Measurements from ENCODE around the gene TMEM207.

The TMEM207 gene

GRCh38 chr3:190467922-190468321, 18.2 kb upstream of the TMEM207 start:
- Histone ChIP-seq H3K36me3 (ENCODE audit: control insufficient read depth, low read length) (no peaks in the 10 kb centered on the region), H3K79me2 (ENCODE audit: control insufficient read depth, low read length) (no peaks in the 10 kb centered on the region), H3F3A (ENCODE audit: control insufficient read depth, insufficient read depth) (no peaks in the 10 kb centered on the region), H3K9me2 (replicated peaks; ENCODE audit: control insufficient read depth, low read length) (no peaks in the 10 kb centered on the region), H3K4me1 (ENCODE audit: control insufficient read depth, low read length) (no peaks in the 10 kb centered on the region), H3K27ac (ENCODE audit: low read depth, low read length) (no peak overlapping the region), H3K4me3 (ENCODE audit: low read length) (no peak overlapping the region), H3K4me2 (ENCODE audit: low read length) (no peak overlapping the region), H3K27me3 (ENCODE audit: control insufficient read depth, low read length) (no peaks in the 10 kb centered on the region), H4K20me1 (ENCODE audit: control insufficient read depth, insufficient read depth, low read depth, low read length) (no peaks in the 10 kb centered on the region), H3K9me3 (ENCODE audit: control insufficient read depth, insufficient read depth, low read length) (no peaks in the 10 kb centered on the region)
- TF ChIP-seq CTCF (IDR thresholded peaks at IDR 0.05; ENCODE audit: low read depth, low read length, poor library complexity, severe bottlenecking) (no peak), EZH2phosphoT487 (IDR thresholded peaks at IDR 0.05; ENCODE audit: borderline replicate concordance, low read length) (no peak)

GRCh38 chr3:190458040-190458439, 8.3 kb upstream of the TMEM207 start:
- Histone ChIP-seq H4K20me1 (ENCODE audit: control insufficient read depth, insufficient read depth, low read depth, low read length) (no peaks in the 10 kb centered on the region), H3K36me3 (ENCODE audit: control insufficient read depth, low read length) (no peaks in the 10 kb centered on the region), H3K27ac (ENCODE audit: low read depth, low read length) (no peak overlapping the region), H3K79me2 (ENCODE audit: control insufficient read depth, low read length) (no peaks in the 10 kb centered on the region), H3K4me3 (ENCODE audit: low read length) (no peak overlapping the region), H3K9me3 (ENCODE audit: control insufficient read depth, insufficient read depth, low read length) (no peaks in the 10 kb centered on the region), H3F3A (ENCODE audit: control insufficient read depth, insufficient read depth) (no peaks in the 10 kb centered on the region), H3K4me2 (ENCODE audit: low read length) (no peak overlapping the region), H3K4me1 (ENCODE audit: control insufficient read depth, low read length) (no peaks in the 10 kb centered on the region), H3K27me3 (ENCODE audit: control insufficient read depth, low read length) (no peaks in the 10 kb centered on the region), H3K9me2 (replicated peaks; ENCODE audit: control insufficient read depth, low read length) (no peaks in the 10 kb centered on the region)
- TF ChIP-seq CTCF (IDR thresholded peaks at IDR 0.05; ENCODE audit: low read depth, low read length, poor library complexity, severe bottlenecking) (no peak), EZH2phosphoT487 (IDR thresholded peaks at IDR 0.05; ENCODE audit: borderline replicate concordance, low read length) (no peak)

GRCh38 chr3:190456770-190457169, 7.1 kb upstream of the TMEM207 start:
- H3K4me2 ChIP-seq (ENCODE audit: low read length), result no peak overlapping the region
- TF ChIP-seq EZH2phosphoT487 (IDR thresholded peaks at IDR 0.05; ENCODE audit: borderline replicate concordance, low read length) (no peak), CTCF (IDR thresholded peaks at IDR 0.05; ENCODE audit: low read depth, low read length, poor library complexity, severe bottlenecking) (no peak)

GRCh38 chr3:190455828-190456227, 6.1 kb upstream of the TMEM207 start:
- no peaks in the 10 kb centered on the region for H3K9me2 ChIP-seq (replicated peaks; ENCODE audit: control insufficient read depth, low read length)
- TF ChIP-seq EZH2phosphoT487 (IDR thresholded peaks at IDR 0.05; ENCODE audit: borderline replicate concordance, low read length) (no peak), CTCF (IDR thresholded peaks at IDR 0.05; ENCODE audit: low read depth, low read length, poor library complexity, severe bottlenecking) (no peak)
- H3K9me3 ChIP-seq (ENCODE audit: control insufficient read depth, insufficient read depth, low read length), result no peaks in the 10 kb centered on the region
- no peaks in the 10 kb centered on the region for H3K27me3 ChIP-seq (ENCODE audit: control insufficient read depth, low read length)
- H3K4me1 ChIP-seq (ENCODE audit: control insufficient read depth, low read length), result no peaks in the 10 kb centered on the region
- H3K79me2 ChIP-seq (ENCODE audit: control insufficient read depth, low read length), result no peaks in the 10 kb centered on the region
- no peaks in the 10 kb centered on the region for H4K20me1 ChIP-seq (ENCODE audit: control insufficient read depth, insufficient read depth, low read depth, low read length)
- no peak overlapping the region for H3K4me3 ChIP-seq (ENCODE audit: low read length)
- H3K4me2 ChIP-seq (ENCODE audit: low read length), result no peak overlapping the region
- no peaks in the 10 kb centered on the region for H3F3A ChIP-seq (ENCODE audit: control insufficient read depth, insufficient read depth)
- no peaks in the 10 kb centered on the region for H3K36me3 ChIP-seq (ENCODE audit: control insufficient read depth, low read length)
- no peak overlapping the region for H3K27ac ChIP-seq (ENCODE audit: low read depth, low read length)

More at GRCh38 chr3:190456770-190457169, 7.1 kb upstream of the TMEM207 start:
- Histone ChIP-seq H3K4me3 (ENCODE audit: low read length) (no peak overlapping the region), H4K20me1 (ENCODE audit: control insufficient read depth, insufficient read depth, low read depth, low read length) (no peaks in the 10 kb centered on the region), H3K27me3 (ENCODE audit: control insufficient read depth, low read length) (no peaks in the 10 kb centered on the region), H3K9me3 (ENCODE audit: control insufficient read depth, insufficient read depth, low read length) (no peaks in the 10 kb centered on the region), H3K79me2 (ENCODE audit: control insufficient read depth, low read length) (no peaks in the 10 kb centered on the region), H3K27ac (ENCODE audit: low read depth, low read length) (no peak overlapping the region), H3K4me1 (ENCODE audit: control insufficient read depth, low read length) (no peaks in the 10 kb centered on the region), H3K36me3 (ENCODE audit: control insufficient read depth, low read length) (no peaks in the 10 kb centered on the region), H3K9me2 (replicated peaks; ENCODE audit: control insufficient read depth, low read length) (no peaks in the 10 kb centered on the region), H3F3A (ENCODE audit: control insufficient read depth, insufficient read depth) (no peaks in the 10 kb centered on the region)

Data from DOHH2 (cell line).